Suprapubic skin (tissue), 4 donors: ENCODE data around the gene ALG5. TPM values are rescaled to one million over a fixed set of nuclear protein-coding genes. Genes with fewer than 3 reads are reported as not detected.

Experiments used
- DNase-seq, 2 donors: peaks; one replicate each; pipeline ENCODE4 v3.0.0-alpha.2; 2019; ENCODE audit warnings: low spot score in 2 of 2
- H3K27ac ChIP-seq: fragments of 200-600 bp; sonication (generic); one replicate; pipeline ENCODE4 v1.5.1; 2019
- H3K27me3 ChIP-seq: fragments of 200-600 bp; sonication (generic); one replicate; pipeline ENCODE4 v1.5.1; 2019
- H3K36me3 ChIP-seq: fragments of 200-600 bp; sonication (generic); one replicate; pipeline ENCODE4 v1.5.1; 2019
- H3K4me1 ChIP-seq: fragments of 200-600 bp; sonication (generic); one replicate; pipeline ENCODE4 v1.5.1; 2019
- H3K4me3 ChIP-seq: fragments of 200-600 bp; sonication (generic); one replicate; pipeline ENCODE4 v1.5.1; 2019; ENCODE audit warnings: mild to moderate bottlenecking
- H3K9me3 ChIP-seq: fragments of 200-600 bp; sonication (generic); one replicate; pipeline ENCODE4 v1.5.1; 2019
- EP300 ChIP-seq: sonication (generic); formaldehyde crosslinking; IDR thresholded peaks from one replicate; pipeline ENCODE4 v1.6.1; 2017; ENCODE audit warnings: antibody characterized with exemption
- POLR2A ChIP-seq, 2 donors: fragments of 450-650 bp; IDR thresholded peaks; one replicate each; pipeline ENCODE4 v1.6.1; 2017; ENCODE audit warnings: antibody characterized with exemption in 2 of 2, mild to moderate bottlenecking in 2 of 2, moderate library complexity in 2 of 2
- POLR2AphosphoS5 ChIP-seq, 3 donors: sonication (generic); formaldehyde crosslinking; IDR thresholded peaks; one replicate each; pipeline ENCODE4 v1.6.1; 2017; ENCODE audit warnings: antibody characterized with exemption in 3 of 3
- WGBS: methylation state at CpG from one replicate; pipeline ENCODE4 v1.1.5; 2018; 5-methylcytosine and 5-hydroxymethylcytosine counted together
- total RNA-seq, 4 donors: library from RNA; depleted of rRNA; stranded (reverse); fragments of >200 nt; gene quantifications; one replicate each; pipeline ENCODE4 v1.1.0, GENCODE V29; 2016
- TF ChIP-seq, protein P1 (sequence below), 2 donors: fragments of 200-600 bp in 1 of 2; fragments of 450-650 bp in 1 of 2; sonication (generic) in 1 of 2; IDR thresholded peaks; one replicate each; pipeline ENCODE4 v1.5.1; 2016 to 2019; ENCODE audit warnings: antibody characterized with exemption in 2 of 2, mild to moderate bottlenecking in 1 of 2, moderate library complexity in 1 of 2

Gene ALG5
- total RNA-seq, 4 donors from 2014 or later = 9.3 to 20.6 (median 16.7) TPM

DNA sequence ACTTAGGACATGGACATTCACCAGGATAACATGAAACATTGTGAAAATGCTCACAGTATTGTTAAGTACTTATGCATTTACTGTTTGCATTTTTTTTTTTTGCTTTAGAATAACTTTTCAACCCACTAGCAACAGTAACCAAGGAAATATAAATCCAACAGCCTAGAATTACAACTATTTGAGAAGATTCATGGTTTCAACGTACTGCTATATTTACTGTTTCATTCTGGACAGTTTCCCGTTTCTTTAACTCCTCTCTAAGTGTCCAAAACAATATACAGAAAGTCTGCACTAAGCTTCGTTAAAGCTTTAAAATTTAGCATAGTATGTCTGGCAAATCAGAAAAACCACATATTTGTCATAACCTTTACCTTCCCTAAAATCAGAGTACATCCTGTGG lies 81.8 kb downstream of the ALG5 start:
- H3K9me3 ChIP-seq = no peaks in the 10 kb centered on the region
- 78% methylated on average over 3 of the region's 3 CpGs for WGBS
- H3K36me3 ChIP-seq = no peaks in the 10 kb centered on the region
- H3K4me3 ChIP-seq = no peak overlapping the region
- no peak overlapping the region for H3K27ac ChIP-seq
- DNase-seq = no peak
- TF ChIP-seq EP300 (no peak), POLR2AphosphoS5 (IDR thresholded peaks at IDR 0.05) (no peak), POLR2A (IDR thresholded peaks at IDR 0.05) (no peak)
- TF ChIP-seq, protein P1, sequence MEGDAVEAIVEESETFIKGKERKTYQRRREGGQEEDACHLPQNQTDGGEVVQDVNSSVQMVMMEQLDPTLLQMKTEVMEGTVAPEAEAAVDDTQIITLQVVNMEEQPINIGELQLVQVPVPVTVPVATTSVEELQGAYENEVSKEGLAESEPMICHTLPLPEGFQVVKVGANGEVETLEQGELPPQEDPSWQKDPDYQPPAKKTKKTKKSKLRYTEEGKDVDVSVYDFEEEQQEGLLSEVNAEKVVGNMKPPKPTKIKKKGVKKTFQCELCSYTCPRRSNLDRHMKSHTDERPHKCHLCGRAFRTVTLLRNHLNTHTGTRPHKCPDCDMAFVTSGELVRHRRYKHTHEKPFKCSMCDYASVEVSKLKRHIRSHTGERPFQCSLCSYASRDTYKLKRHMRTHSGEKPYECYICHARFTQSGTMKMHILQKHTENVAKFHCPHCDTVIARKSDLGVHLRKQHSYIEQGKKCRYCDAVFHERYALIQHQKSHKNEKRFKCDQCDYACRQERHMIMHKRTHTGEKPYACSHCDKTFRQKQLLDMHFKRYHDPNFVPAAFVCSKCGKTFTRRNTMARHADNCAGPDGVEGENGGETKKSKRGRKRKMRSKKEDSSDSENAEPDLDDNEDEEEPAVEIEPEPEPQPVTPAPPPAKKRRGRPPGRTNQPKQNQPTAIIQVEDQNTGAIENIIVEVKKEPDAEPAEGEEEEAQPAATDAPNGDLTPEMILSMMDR (IDR thresholded peaks at IDR 0.05) = no peak
- peaks cover 8% of the 10 kb centered on the region for H3K4me1 ChIP-seq
- H3K27me3 ChIP-seq = no peaks in the 10 kb centered on the region

DNA sequence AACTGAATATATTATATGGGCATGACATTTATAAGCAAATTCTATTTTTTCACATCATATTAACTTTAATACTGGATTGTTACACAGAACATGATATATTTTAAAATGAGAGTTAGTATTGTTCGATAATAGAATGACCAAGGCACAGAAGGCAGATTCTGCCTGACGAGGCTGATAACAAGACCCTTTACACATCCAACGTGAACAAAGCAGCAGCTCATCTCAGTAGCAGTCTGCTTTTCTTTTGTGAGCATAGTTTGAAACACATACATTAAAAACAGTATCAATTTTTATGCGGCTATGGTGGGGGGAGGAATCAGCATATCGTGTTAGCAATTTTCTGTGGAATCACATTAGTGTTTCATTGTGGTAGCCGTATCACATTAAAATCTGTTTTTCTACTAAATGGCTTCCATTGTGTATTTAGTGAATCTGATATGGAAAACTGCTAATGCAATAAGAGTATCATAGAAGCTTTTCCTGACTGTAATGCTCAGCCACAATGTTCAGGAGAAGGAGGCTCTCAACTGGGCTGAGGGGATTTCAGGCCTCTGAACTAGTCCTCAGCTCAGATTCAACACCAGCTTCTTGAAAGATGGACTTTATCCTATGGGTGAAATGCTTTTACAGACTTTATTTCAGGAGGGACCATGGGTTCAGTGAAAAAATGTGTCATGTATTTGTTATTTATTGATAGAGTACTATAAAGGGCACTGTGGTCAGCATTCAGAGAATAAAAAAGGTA lies 83.1 kb downstream of the ALG5 start:
- Histone ChIP-seq H3K4me1 (peaks cover 8% of the 10 kb centered on the region), H3K36me3 (no peaks in the 10 kb centered on the region), H3K9me3 (no peaks in the 10 kb centered on the region), H3K27ac (no peak overlapping the region), H3K27me3 (no peaks in the 10 kb centered on the region), H3K4me3 (no peak overlapping the region)
- no peak for DNase-seq
- TF ChIP-seq POLR2A (IDR thresholded peaks at IDR 0.05) (no peak), EP300 (no peak)
- 93% methylated on average over 6 of the region's 6 CpGs for WGBS

DNA sequence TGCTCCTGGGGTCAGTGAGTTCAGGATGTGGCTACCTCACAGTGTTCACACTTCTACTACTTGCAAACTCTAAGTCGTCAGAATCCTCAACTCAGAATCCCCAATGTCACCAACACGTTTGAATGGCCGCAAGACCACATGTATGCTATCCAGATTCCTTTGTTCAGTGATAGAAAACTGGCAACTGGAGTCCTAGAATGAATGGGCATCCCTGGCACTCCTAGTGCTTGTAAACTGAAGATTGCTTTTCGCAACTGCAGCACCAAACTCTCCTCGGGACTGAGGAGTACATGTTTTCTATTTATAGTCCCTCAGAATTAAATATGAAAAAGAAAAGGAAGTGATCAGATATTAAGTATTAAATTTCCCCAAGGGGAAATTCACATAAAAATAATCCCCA lies 84.0 kb downstream of the ALG5 start:
- 75% methylated on average over 5 of the region's 5 CpGs for WGBS
- no peak overlapping the region for H3K4me3 ChIP-seq
- TF ChIP-seq EP300 = no peak
- H3K27ac ChIP-seq = no peak overlapping the region
- H3K27me3 ChIP-seq = no peaks in the 10 kb centered on the region
- DNase-seq = no peak
- H3K4me1 ChIP-seq = peaks cover 8% of the 10 kb centered on the region
- H3K36me3 ChIP-seq = no peaks in the 10 kb centered on the region
- H3K9me3 ChIP-seq = no peaks in the 10 kb centered on the region

DNA sequence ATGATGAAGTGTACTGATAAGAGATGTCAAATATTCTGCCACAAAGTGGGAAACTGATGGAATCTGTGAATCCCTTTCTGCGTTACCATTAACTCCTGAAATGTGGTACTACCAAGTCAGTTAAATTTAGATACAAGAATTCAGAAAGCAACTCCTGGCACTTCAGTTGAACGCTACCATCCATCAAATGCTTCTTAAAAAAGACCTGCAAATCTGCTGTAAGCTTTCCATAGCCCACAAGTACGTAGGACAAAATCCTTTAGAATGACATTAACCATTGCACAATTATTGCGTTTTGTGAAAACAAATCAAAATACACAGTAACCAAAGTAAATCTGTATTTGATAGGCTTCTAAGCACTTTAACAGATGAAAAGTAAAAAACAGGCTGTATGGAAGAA lies 84.5 kb downstream of the ALG5 start:
- H3K27me3 ChIP-seq = no peaks in the 10 kb centered on the region
- peaks cover 8% of the 10 kb centered on the region for H3K4me1 ChIP-seq
- no peak overlapping the region for H3K4me3 ChIP-seq
- 96% methylated on average over 4 of the region's 4 CpGs for WGBS
- TF ChIP-seq POLR2AphosphoS5 (IDR thresholded peaks at IDR 0.05) (no peak), POLR2A (IDR thresholded peaks at IDR 0.05) (no peak), EP300 (no peak)
- TF ChIP-seq, protein P1 (IDR thresholded peaks at IDR 0.05) = no peak
- no peaks in the 10 kb centered on the region for H3K9me3 ChIP-seq
- no peaks in the 10 kb centered on the region for H3K36me3 ChIP-seq
- DNase-seq = no peak
- no peak overlapping the region for H3K27ac ChIP-seq

DNA sequence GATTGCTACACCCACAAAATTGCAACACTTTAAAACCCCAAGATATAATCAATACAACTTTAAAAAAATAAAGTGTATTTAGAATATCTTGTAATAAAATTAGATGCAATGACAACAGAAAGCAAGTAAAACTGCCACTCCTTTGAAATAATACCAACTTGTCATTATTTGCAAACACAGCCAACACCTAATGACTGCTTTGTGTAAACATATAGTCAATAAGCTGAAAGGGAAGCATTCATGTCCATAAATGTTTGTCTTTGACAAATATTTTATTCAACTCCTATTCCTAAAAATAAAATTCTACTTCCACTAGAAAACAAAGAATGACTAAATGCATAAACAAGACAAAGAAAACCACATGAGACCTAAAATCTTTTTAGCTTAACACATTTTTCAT lies 85.7 kb downstream of the ALG5 start:
- Histone ChIP-seq H3K27ac (no peak overlapping the region), H3K4me3 (no peak overlapping the region), H3K9me3 (no peaks in the 10 kb centered on the region), H3K36me3 (no peaks in the 10 kb centered on the region), H3K4me1 (peaks cover 2% of the 10 kb centered on the region), H3K27me3 (no peaks in the 10 kb centered on the region)
- TF ChIP-seq POLR2AphosphoS5 (IDR thresholded peaks at IDR 0.05) (no peak), EP300 (no peak), POLR2A (IDR thresholded peaks at IDR 0.05) (no peak)
- TF ChIP-seq, protein P1 (IDR thresholded peaks at IDR 0.05) = no peak
- DNase-seq = no peak

DNA sequence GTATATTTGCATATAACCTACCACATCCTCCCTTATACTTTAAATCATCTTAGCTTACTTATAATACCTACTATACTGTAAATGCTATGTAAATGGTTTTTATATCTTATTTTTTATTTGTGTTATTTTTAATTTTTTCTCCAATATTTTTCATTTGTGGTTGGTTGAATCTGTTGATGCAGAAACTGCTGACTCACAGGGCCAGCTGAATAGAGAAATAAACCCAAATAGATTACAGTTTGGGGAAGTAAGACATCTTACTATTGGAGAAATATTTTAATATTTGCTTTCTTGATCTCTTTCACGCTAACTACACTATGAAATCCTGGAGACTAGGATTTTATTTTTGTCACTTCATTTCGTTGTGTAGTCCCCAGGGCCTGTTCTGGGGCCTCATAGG lies 86.2 kb downstream of the ALG5 start:
- Histone ChIP-seq H3K9me3 (no peaks in the 10 kb centered on the region), H3K4me3 (no peak overlapping the region), H3K4me1 (no peaks in the 10 kb centered on the region), H3K27me3 (no peaks in the 10 kb centered on the region), H3K27ac (no peak overlapping the region), H3K36me3 (no peaks in the 10 kb centered on the region)
- WGBS = 69% methylated on average over 2 of the region's 2 CpGs
- DNase-seq = no peak
- TF ChIP-seq POLR2A (IDR thresholded peaks at IDR 0.05) (no peak), EP300 (no peak), POLR2AphosphoS5 (IDR thresholded peaks at IDR 0.05) (no peak)
- TF ChIP-seq, protein P1 (IDR thresholded peaks at IDR 0.05) = no peak
